ENCODE measurements around the gene TSPAN18.

TSPAN18 gene

DNA sequence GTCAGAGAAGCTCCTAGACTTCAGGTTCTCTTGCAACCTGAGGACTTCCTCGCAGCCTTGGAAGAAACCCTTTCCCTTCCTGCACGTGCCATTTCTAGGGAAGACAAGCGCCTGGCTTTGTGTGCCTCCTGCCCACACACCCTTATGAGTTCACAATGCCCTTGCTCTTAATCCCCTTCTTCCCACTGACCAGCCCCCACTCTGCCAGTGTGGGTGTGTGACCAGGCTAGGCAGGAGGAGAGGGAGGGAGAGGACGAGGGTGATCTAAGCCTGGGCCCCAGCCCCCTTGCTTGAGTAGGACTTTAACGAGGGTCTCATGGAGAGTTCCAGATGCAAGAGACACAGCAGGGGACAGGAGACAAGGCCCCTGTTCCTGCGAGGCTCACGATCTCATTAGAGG is 193.7 kb downstream of the TSPAN18 start:
- Histone ChIP-seq H3K4me3 (ENCODE audit: low read depth in 1 of 2, low read length in 2 of 2) (no peak overlapping the region), H3K4me1 (ENCODE audit: control insufficient read depth in 1 of 2, insufficient read depth in 2 of 2, low read length in 2 of 2) (peaks cover 0 to 8% of the 10 kb centered on the region in 2 donors), H3K9me3 (ENCODE audit: control insufficient read depth in 1 of 2, low read length in 2 of 2) (no peaks in the 10 kb centered on the region), H3K27ac (ENCODE audit: low read length) (no peak overlapping the region), H3K36me3 (ENCODE audit: control insufficient read depth in 1 of 2, insufficient read depth in 2 of 2, low read length in 2 of 2) (peaks cover 6 to 34% of the 10 kb centered on the region in 2 donors), H3K27me3 (ENCODE audit: low read depth, low read length) (no peaks in the 10 kb centered on the region)

DNA sequence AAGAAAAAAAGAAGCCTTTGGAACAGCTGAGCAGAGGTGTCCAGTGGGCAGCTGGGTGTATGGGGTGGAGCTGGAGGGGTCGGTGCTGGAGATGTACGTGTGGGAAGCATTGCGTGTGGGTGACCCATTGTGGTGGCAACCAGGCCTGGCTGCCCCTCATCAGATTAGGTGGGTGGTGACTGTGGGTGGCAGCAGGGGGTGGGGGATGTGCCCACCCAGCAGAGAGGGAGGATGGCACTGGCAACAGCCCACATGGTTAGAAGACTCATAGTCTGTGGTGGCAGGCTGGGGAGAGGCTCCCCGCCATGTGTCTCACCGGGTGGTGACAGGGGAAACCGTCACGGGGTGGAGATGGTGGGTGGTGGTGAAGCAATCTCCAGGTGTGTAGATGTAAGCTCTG is 196.4 kb downstream of the TSPAN18 start:
- Histone ChIP-seq H3K4me1 (ENCODE audit: control insufficient read depth in 1 of 2, insufficient read depth in 2 of 2, low read length in 2 of 2) (peaks cover 0 to 15% of the 10 kb centered on the region in 2 donors), H3K27ac (ENCODE audit: low read length) (no peak overlapping the region), H3K4me3 (ENCODE audit: low read depth in 1 of 2, low read length in 2 of 2) (no peak overlapping the region), H3K36me3 (ENCODE audit: control insufficient read depth in 1 of 2, insufficient read depth in 2 of 2, low read length in 2 of 2) (peaks cover 6 to 34% of the 10 kb centered on the region in 2 donors), H3K9me3 (ENCODE audit: control insufficient read depth in 1 of 2, low read length in 2 of 2) (no peaks in the 10 kb centered on the region), H3K27me3 (ENCODE audit: low read depth, low read length) (no peaks in the 10 kb centered on the region)

DNA sequence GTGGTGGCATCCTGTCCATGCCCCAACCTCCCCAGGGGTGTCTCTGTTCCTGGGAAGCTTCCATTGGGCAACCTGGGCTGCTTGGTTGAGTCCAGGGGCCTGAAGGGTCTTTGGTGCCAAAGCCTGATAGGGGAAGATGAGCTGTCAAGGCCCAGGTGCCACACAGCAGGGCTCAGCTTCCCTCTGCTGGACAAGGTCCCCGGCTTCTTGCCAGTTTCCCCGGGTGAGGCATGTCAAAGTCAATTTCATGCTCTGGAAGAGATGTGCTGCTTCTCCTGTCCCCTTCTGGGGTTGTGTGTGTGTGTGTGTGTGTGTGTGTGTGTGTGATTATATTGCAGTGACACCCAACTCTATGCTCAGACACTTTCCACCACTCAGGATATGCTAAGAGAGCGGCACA is 197.0 kb downstream of the TSPAN18 start:
- no peak overlapping the region for H3K4me3 ChIP-seq (ENCODE audit: low read depth in 1 of 2, low read length in 2 of 2)
- H3K4me1 ChIP-seq (ENCODE audit: control insufficient read depth in 1 of 2, insufficient read depth in 2 of 2, low read length in 2 of 2): peaks cover 0 to 15% of the 10 kb centered on the region in 2 donors
- H3K36me3 ChIP-seq (ENCODE audit: control insufficient read depth in 1 of 2, insufficient read depth in 2 of 2, low read length in 2 of 2): peaks cover 6 to 35% of the 10 kb centered on the region in 2 donors
- H3K9me3 ChIP-seq (ENCODE audit: control insufficient read depth in 1 of 2, low read length in 2 of 2): no peaks in the 10 kb centered on the region
- no peak overlapping the region for H3K27ac ChIP-seq (ENCODE audit: low read length)
- no peaks in the 10 kb centered on the region for H3K27me3 ChIP-seq (ENCODE audit: low read depth, low read length)

DNA sequence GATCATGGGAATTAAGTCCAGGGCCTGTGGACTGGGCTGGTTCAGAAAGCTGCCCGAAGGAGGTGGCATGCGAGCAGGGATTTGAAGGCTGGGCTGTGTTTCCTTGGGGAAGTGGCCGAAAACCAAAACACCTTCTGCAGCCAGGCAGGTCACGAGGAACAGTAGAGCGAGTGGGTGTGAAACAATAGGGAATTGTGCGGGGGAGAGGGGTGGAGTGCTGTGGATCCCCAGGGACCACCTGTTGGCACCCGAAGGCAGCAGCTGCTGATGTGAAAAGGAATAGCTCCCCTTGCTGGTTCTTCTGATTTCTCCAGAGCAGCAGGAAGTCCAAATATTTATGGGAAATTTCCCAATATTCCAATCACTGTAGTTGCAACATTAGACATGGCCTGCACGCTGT is 199.3 kb downstream of the TSPAN18 start:
- no peak overlapping the region for H3K27ac ChIP-seq (ENCODE audit: low read length)
- no peak overlapping the region for H3K4me3 ChIP-seq (ENCODE audit: low read depth in 1 of 2, low read length in 2 of 2)
- no peaks in the 10 kb centered on the region for H3K9me3 ChIP-seq (ENCODE audit: control insufficient read depth in 1 of 2, low read length in 2 of 2)
- peaks cover 0 to 15% of the 10 kb centered on the region in 2 donors for H3K4me1 ChIP-seq (ENCODE audit: control insufficient read depth in 1 of 2, insufficient read depth in 2 of 2, low read length in 2 of 2)
- H3K36me3 ChIP-seq (ENCODE audit: control insufficient read depth in 1 of 2, insufficient read depth in 2 of 2, low read length in 2 of 2): peaks cover 9 to 31% of the 10 kb centered on the region in 2 donors
- H3K27me3 ChIP-seq (ENCODE audit: low read depth, low read length): no peaks in the 10 kb centered on the region

DNA sequence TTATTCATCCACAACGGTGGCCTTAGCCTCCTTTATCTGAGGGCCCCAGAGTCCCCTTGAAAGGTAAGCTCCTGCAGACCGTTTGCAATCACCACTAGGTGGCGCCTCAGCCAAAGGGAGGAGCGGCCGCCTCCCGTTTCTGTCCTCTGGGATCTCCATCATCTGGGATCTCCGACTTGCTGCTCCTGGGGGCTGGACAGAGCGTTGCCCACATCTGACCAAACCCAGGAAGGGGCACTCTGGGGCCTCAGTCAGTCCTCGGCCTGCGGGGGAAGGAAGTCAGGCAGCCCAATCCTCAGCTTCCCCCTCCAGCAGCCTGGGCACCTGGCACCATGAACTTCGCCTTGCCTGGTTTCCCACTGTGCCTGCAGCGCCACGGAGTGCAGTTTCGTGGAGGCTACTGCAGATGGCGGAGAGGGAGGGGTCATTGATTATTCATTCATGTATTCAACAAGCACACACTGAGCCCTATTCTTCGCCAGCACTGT is 200.5 kb downstream of the TSPAN18 start:
- no peak overlapping the region for H3K4me3 ChIP-seq (ENCODE audit: low read depth in 1 of 2, low read length in 2 of 2)
- H3K36me3 ChIP-seq (ENCODE audit: control insufficient read depth in 1 of 2, insufficient read depth in 2 of 2, low read length in 2 of 2): peaks cover 9 to 25% of the 10 kb centered on the region in 2 donors
- H3K27me3 ChIP-seq (ENCODE audit: low read depth, low read length): no peaks in the 10 kb centered on the region
- H3K4me1 ChIP-seq (ENCODE audit: control insufficient read depth in 1 of 2, insufficient read depth in 2 of 2, low read length in 2 of 2): peaks cover 0 to 15% of the 10 kb centered on the region in 2 donors
- H3K27ac ChIP-seq (ENCODE audit: low read length): no peak overlapping the region
- H3K9me3 ChIP-seq (ENCODE audit: control insufficient read depth in 1 of 2, low read length in 2 of 2): no peaks in the 10 kb centered on the region

GRCh38 chr11:44928144-44928543 is 201.4 kb downstream of the TSPAN18 start:
- H3K27me3 ChIP-seq (ENCODE audit: low read depth, low read length): no peaks in the 10 kb centered on the region
- H3K4me3 ChIP-seq (ENCODE audit: low read depth in 1 of 2, low read length in 2 of 2): no peak overlapping the region
- H3K36me3 ChIP-seq (ENCODE audit: control insufficient read depth in 1 of 2, insufficient read depth in 2 of 2, low read length in 2 of 2): peaks cover 9 to 25% of the 10 kb centered on the region in 2 donors
- H3K4me1 ChIP-seq (ENCODE audit: control insufficient read depth in 1 of 2, insufficient read depth in 2 of 2, low read length in 2 of 2): peaks cover 0 to 15% of the 10 kb centered on the region in 2 donors
- no peaks in the 10 kb centered on the region for H3K9me3 ChIP-seq (ENCODE audit: control insufficient read depth in 1 of 2, low read length in 2 of 2)
- no peak overlapping the region for H3K27ac ChIP-seq (ENCODE audit: low read length)

GRCh38 chr11:44928816-44929215 is 202.1 kb downstream of the TSPAN18 start:
- Histone ChIP-seq H3K27me3 (ENCODE audit: low read depth, low read length) (no peaks in the 10 kb centered on the region), H3K4me1 (ENCODE audit: control insufficient read depth in 1 of 2, insufficient read depth in 2 of 2, low read length in 2 of 2) (peaks cover 0 to 15% of the 10 kb centered on the region in 2 donors), H3K27ac (ENCODE audit: low read length) (no peak overlapping the region), H3K9me3 (ENCODE audit: control insufficient read depth in 1 of 2, low read length in 2 of 2) (no peaks in the 10 kb centered on the region), H3K36me3 (ENCODE audit: control insufficient read depth in 1 of 2, insufficient read depth in 2 of 2, low read length in 2 of 2) (peaks cover 9 to 28% of the 10 kb centered on the region in 2 donors), H3K4me3 (ENCODE audit: low read depth in 1 of 2, low read length in 2 of 2) (no peak overlapping the region)

- Histone ChIP-seq H3K36me3 (ENCODE audit: control insufficient read depth in 1 of 2, insufficient read depth in 2 of 2, low read length in 2 of 2) (peaks cover 9 to 35% of the 10 kb centered on the region in 2 donors), H3K4me1 (ENCODE audit: control insufficient read depth in 1 of 2, insufficient read depth in 2 of 2, low read length in 2 of 2) (peaks cover 0 to 4% of the 10 kb centered on the region in 2 donors), H3K4me3 (ENCODE audit: low read depth in 1 of 2, low read length in 2 of 2) (no peak overlapping the region), H3K9me3 (ENCODE audit: control insufficient read depth in 1 of 2, low read length in 2 of 2) (no peaks in the 10 kb centered on the region), H3K27me3 (ENCODE audit: low read depth, low read length) (no peaks in the 10 kb centered on the region), H3K27ac (ENCODE audit: low read length) (no peak overlapping the region)
Measured at GRCh38 chr11:44930588-44931302, 204.0 kb downstream of the TSPAN18 start.

DNA sequence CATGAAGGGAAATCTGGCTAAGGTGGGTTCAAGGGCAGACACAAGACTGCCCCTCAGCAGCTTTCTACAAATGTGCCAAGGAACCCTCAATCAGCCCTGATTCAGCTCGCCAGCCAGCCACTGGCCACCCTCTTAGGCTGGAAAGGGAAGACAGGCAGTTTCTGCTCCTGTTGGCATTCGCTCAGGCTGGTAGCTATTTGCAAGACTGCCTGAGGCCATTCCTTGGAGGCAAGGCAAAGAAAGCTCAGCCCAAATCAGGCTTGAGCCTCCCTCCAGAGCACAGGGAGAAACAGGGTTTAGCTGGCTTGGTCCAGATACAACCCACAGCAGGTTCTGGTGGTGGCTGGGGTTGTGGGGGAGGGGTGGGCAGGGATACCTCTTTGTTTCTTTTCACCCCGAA is 204.7 kb downstream of the TSPAN18 start:
- H3K36me3 ChIP-seq (ENCODE audit: control insufficient read depth in 1 of 2, insufficient read depth in 2 of 2, low read length in 2 of 2): peaks cover 9 to 34% of the 10 kb centered on the region in 2 donors
- no peaks in the 10 kb centered on the region for H3K4me1 ChIP-seq (ENCODE audit: control insufficient read depth in 1 of 2, insufficient read depth in 2 of 2, low read length in 2 of 2)
- no peaks in the 10 kb centered on the region for H3K27me3 ChIP-seq (ENCODE audit: low read depth, low read length)
- no peak overlapping the region for H3K4me3 ChIP-seq (ENCODE audit: low read depth in 1 of 2, low read length in 2 of 2)
- no peaks in the 10 kb centered on the region for H3K9me3 ChIP-seq (ENCODE audit: control insufficient read depth in 1 of 2, low read length in 2 of 2)
- no peak overlapping the region for H3K27ac ChIP-seq (ENCODE audit: low read length)

GRCh38 chr11:44934110-44934509 is 207.3 kb downstream of the TSPAN18 start:
- Histone ChIP-seq H3K27ac (ENCODE audit: low read length) (no peak overlapping the region), H3K9me3 (ENCODE audit: control insufficient read depth in 1 of 2, low read length in 2 of 2) (no peaks in the 10 kb centered on the region), H3K27me3 (ENCODE audit: low read depth, low read length) (no peaks in the 10 kb centered on the region), H3K4me3 (ENCODE audit: low read depth in 1 of 2, low read length in 2 of 2) (no peak overlapping the region), H3K36me3 (ENCODE audit: control insufficient read depth in 1 of 2, insufficient read depth in 2 of 2, low read length in 2 of 2) (peaks cover 15 to 26% of the 10 kb centered on the region in 2 donors), H3K4me1 (ENCODE audit: control insufficient read depth in 1 of 2, insufficient read depth in 2 of 2, low read length in 2 of 2) (no peaks in the 10 kb centered on the region)

GRCh38 chr11:44934735-44935250 is 208.0 kb downstream of the TSPAN18 start:
- Histone ChIP-seq H3K27me3 (ENCODE audit: low read depth, low read length) (no peaks in the 10 kb centered on the region), H3K9me3 (ENCODE audit: control insufficient read depth in 1 of 2, low read length in 2 of 2) (no peaks in the 10 kb centered on the region), H3K36me3 (ENCODE audit: control insufficient read depth in 1 of 2, insufficient read depth in 2 of 2, low read length in 2 of 2) (peaks cover 12 to 19% of the 10 kb centered on the region in 2 donors), H3K4me3 (ENCODE audit: low read depth in 1 of 2, low read length in 2 of 2) (no peak overlapping the region), H3K4me1 (ENCODE audit: control insufficient read depth in 1 of 2, insufficient read depth in 2 of 2, low read length in 2 of 2) (peaks cover 0 to 2% of the 10 kb centered on the region in 2 donors), H3K27ac (ENCODE audit: low read length) (no peak overlapping the region)
